ENCODE measurements around the gene MBD3L2B. TPM values are rescaled to one million over a fixed set of nuclear protein-coding genes. Genes with fewer than 3 reads are reported as not detected.
"Not testable (repeated sequence)": the region's sequence is repeated elsewhere in the genome, so short reads cannot be mapped to it uniquely, and the experiment has no call there.

MBD3L2B gene
- total and polyA plus RNA-seq, 4 donors: not detected

GRCh38 chr19:7040079-7040478 is 18.8 kb upstream of the MBD3L2B start, which contains the start of gene MBD3L4:
Gene MBD3L4, minus strand, starts transcription at chr19:7040179. Its CDS starts 35 bp downstream, at chr19:7040144.
- ATAC-seq (ENCODE audit: low FRiP score); H3K4me3 ChIP-seq (ENCODE audit: low read length in 2 of 2); DNase-seq; H3K4me1 ChIP-seq (ENCODE audit: control insufficient read depth in 1 of 2, insufficient read depth in 2 of 2, low read length in 2 of 2); H3K27me3 ChIP-seq (ENCODE audit: control insufficient read depth in 1 of 2, insufficient read depth in 2 of 2, low read length in 1 of 2); H3K9me3 ChIP-seq (ENCODE audit: control insufficient read depth, low read length); H3K27ac ChIP-seq (ENCODE audit: low read depth in 1 of 2, low read length in 2 of 2); intact Hi-C loops (cut with DNase I); H3K36me3 ChIP-seq (ENCODE audit: control insufficient read depth in 1 of 2, insufficient read depth in 2 of 2, low read length in 1 of 2): not testable (repeated sequence)
- no CpG with 5 or more reads among the region's 9 CpGs for WGBS, 2 donors

DNA sequence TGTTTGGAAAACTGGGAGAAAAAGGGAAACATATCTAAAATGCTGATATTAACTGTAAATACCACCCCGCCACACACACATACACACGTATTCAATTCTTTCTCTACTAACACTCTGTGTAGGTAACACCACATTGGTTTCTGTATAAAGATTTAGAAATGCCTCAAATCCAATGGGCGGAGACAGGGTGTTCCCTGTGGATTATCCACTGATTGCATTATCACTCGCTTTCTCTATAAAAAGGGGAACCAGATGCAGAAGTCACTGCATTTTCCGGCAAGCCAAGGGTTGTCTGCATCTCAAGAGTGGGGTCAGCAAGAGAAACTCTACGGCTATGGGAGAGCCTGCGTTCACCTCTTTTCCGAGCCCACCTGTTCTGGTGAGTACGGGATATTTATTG is 9.0 kb upstream of the MBD3L2B start, which contains the start of gene MBD3L5:
Gene MBD3L5, plus strand, starts transcription at position 301 of the 400 bp plus-strand sequence. Its CDS starts 34 bp downstream, at position 335.
- H3K9me3 ChIP-seq (ENCODE audit: control insufficient read depth, low read length); H3K27me3 ChIP-seq (ENCODE audit: control insufficient read depth in 1 of 2, insufficient read depth in 2 of 2, low read length in 1 of 2); intact Hi-C loops (cut with DNase I); ATAC-seq (ENCODE audit: low FRiP score); H3K4me1 ChIP-seq (ENCODE audit: control insufficient read depth in 1 of 2, insufficient read depth in 2 of 2, low read length in 2 of 2); H3K4me3 ChIP-seq (ENCODE audit: low read length in 2 of 2); H3K27ac ChIP-seq (ENCODE audit: low read depth in 1 of 2, low read length in 2 of 2); H3K36me3 ChIP-seq (ENCODE audit: control insufficient read depth in 1 of 2, insufficient read depth in 2 of 2, low read length in 1 of 2); DNase-seq: not testable (repeated sequence)
- no CpG with 5 or more reads among the region's 9 CpGs for WGBS, 2 donors

GRCh38 chr19:7028790-7029189 is 7.6 kb upstream of the MBD3L2B start:
- H3K4me3 ChIP-seq (ENCODE audit: low read length in 2 of 2); DNase-seq; H3K9me3 ChIP-seq (ENCODE audit: control insufficient read depth, low read length); ATAC-seq (ENCODE audit: low FRiP score); H3K36me3 ChIP-seq (ENCODE audit: control insufficient read depth in 1 of 2, insufficient read depth in 2 of 2, low read length in 1 of 2); intact Hi-C loops (cut with DNase I); H3K4me1 ChIP-seq (ENCODE audit: control insufficient read depth in 1 of 2, insufficient read depth in 2 of 2, low read length in 2 of 2); H3K27me3 ChIP-seq (ENCODE audit: control insufficient read depth in 1 of 2, insufficient read depth in 2 of 2, low read length in 1 of 2); H3K27ac ChIP-seq (ENCODE audit: low read depth in 1 of 2, low read length in 2 of 2): not testable (repeated sequence)
- no CpG with 5 or more reads among the region's 1 CpG for WGBS, 2 donors

- intact Hi-C loops (cut with DNase I): no loop called here
- no peak overlapping the region for H3K4me3 ChIP-seq (ENCODE audit: low read length in 2 of 2)
- WGBS, 2 donors: 72 to 73% methylated on average over 6 of the region's 6 CpGs
- no peak for ATAC-seq (ENCODE audit: low FRiP score)
- no peaks in the 10 kb centered on the region for H3K4me1 ChIP-seq (ENCODE audit: control insufficient read depth in 1 of 2, insufficient read depth in 2 of 2, low read length in 2 of 2)
- H3K27ac ChIP-seq (ENCODE audit: low read depth in 1 of 2, low read length in 2 of 2): no peak overlapping the region
- H3K36me3 ChIP-seq (ENCODE audit: control insufficient read depth in 1 of 2, insufficient read depth in 2 of 2, low read length in 1 of 2): no peaks in the 10 kb centered on the region
- no peak for DNase-seq
- H3K27me3 ChIP-seq (ENCODE audit: control insufficient read depth in 1 of 2, insufficient read depth in 2 of 2, low read length in 1 of 2): no peaks in the 10 kb centered on the region
- no peaks in the 10 kb centered on the region for H3K9me3 ChIP-seq (ENCODE audit: control insufficient read depth, low read length)
Measured at GRCh38 chr19:7018828-7019227, 2.4 kb downstream of the MBD3L2B start.

DNA sequence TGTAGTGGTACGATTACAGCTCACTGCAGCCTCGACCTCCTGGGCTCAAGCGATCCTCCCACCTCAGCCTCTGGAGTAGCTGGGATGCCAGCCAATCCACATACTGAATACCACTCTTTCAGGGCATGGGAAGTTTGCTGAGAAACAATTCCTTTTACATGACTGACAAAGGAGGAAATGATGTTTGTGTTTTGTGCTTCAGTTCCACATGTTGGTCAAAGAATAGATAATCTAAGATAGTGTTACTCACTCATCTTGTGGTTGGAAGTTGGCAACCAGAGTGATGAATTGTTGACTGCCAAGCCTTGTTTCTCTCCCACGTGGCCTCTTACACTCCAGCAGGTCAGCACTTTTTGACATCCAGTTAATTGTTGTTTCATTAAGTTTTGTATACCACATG is 7.6 kb downstream of the MBD3L2B start:
- ATAC-seq (ENCODE audit: low FRiP score): no peak
- Histone ChIP-seq H3K36me3 (ENCODE audit: control insufficient read depth in 1 of 2, insufficient read depth in 2 of 2, low read length in 1 of 2) (no peaks in the 10 kb centered on the region), H3K4me1 (ENCODE audit: control insufficient read depth in 1 of 2, insufficient read depth in 2 of 2, low read length in 2 of 2) (no peaks in the 10 kb centered on the region), H3K4me3 (ENCODE audit: low read length in 2 of 2) (no peak overlapping the region), H3K9me3 (ENCODE audit: control insufficient read depth, low read length) (no peaks in the 10 kb centered on the region), H3K27ac (ENCODE audit: low read depth in 1 of 2, low read length in 2 of 2) (no peak overlapping the region), H3K27me3 (ENCODE audit: control insufficient read depth in 1 of 2, insufficient read depth in 2 of 2, low read length in 1 of 2) (no peaks in the 10 kb centered on the region)
- DNase-seq: no peak
- WGBS, 2 donors: 70 to 75% methylated on average over 4 of the region's 4 CpGs
- intact Hi-C loops (cut with DNase I): no loop called here

DNA sequence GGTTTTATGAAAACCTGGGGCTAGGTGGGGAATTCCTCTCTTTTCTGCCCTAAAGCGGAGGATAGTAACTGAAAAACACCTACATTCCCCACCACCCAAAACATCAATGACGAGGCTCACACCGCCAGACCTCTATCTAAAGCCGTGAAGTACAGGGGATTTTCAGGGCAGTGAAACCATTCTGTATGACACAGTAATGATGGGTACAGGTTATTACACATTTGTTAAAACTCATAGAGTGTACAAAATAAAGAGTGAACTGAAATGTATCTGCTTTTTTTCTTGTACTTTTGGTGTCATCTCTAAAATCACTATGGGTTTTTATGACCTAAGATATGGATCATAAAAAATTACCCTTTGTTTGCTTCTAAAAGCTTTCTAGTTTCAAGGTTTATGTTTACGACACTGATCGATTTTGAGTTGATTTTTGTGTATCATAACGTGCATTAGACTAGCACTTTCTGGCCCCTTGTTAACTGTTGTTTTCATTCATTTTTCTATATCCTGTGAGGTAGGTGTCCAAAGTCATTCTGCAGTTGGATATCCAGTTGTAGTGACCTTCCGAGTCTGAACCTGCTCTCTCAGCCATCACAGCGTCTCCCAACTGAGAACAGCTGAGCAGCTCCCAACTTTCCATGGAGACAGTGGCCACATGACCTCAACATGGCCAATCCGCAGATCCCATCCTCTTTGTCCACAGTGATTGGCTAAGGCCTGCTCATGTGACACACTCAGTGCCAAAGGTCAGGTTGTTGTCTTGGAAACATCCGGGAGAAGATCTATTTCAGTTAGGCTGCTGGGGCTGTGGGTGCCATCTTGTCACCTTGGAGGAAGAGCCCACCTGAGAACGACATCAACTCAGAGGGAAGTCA is 10.3 kb downstream of the MBD3L2B start:
- Histone ChIP-seq H3K36me3 (ENCODE audit: control insufficient read depth in 1 of 2, insufficient read depth in 2 of 2, low read length in 1 of 2) (no peaks in the 10 kb centered on the region), H3K4me1 (ENCODE audit: control insufficient read depth in 1 of 2, insufficient read depth in 2 of 2, low read length in 2 of 2) (no peaks in the 10 kb centered on the region), H3K27me3 (ENCODE audit: control insufficient read depth in 1 of 2, insufficient read depth in 2 of 2, low read length in 1 of 2) (no peaks in the 10 kb centered on the region), H3K9me3 (ENCODE audit: control insufficient read depth, low read length) (no peaks in the 10 kb centered on the region), H3K27ac (ENCODE audit: low read depth in 1 of 2, low read length in 2 of 2) (no peak overlapping the region), H3K4me3 (ENCODE audit: low read length in 2 of 2) (no peak overlapping the region)
- intact Hi-C loops (cut with DNase I): no loop called here
- no peak for DNase-seq
- 87 to 89% methylated on average over 11 to 12 of the region's 12 CpGs for WGBS, 2 donors
- no peak for ATAC-seq (ENCODE audit: low FRiP score)

GRCh38 chr19:7007859-7008258 is 13.4 kb downstream of the MBD3L2B start:
- ATAC-seq (ENCODE audit: low FRiP score): no peak
- no peaks in the 10 kb centered on the region for H3K27me3 ChIP-seq (ENCODE audit: control insufficient read depth in 1 of 2, insufficient read depth in 2 of 2, low read length in 1 of 2)
- no peaks in the 10 kb centered on the region for H3K4me1 ChIP-seq (ENCODE audit: control insufficient read depth in 1 of 2, insufficient read depth in 2 of 2, low read length in 2 of 2)

DNA sequence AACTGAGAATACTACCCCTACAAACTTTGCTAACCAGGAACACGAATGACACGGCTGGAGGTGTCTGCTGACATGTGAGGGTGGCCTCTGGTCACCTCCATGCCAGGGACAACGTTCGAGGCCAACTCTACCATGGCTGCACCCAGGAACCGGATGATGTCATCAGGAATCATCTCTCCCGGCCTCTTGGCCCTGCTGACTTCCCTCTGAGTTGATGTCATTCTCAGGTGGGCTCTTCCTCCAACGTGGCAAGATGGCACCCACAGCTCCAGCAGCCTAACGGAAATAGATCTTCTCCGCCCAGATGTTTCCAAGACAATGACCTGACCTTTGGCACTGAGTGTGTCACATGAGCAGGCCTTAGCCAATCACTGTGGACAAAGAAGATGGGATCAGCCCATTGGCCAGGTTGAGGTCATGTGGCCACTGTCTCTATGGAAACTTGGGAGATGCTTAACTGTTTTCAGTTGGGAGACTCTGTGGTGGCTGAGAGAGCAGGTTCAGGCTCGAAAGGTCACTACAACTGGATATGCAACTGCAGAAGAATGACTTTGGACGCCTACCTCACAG is 15.0 kb downstream of the MBD3L2B start:
- no peaks in the 10 kb centered on the region for H3K36me3 ChIP-seq (ENCODE audit: control insufficient read depth in 1 of 2, insufficient read depth in 2 of 2, low read length in 1 of 2)
- H3K27me3 ChIP-seq (ENCODE audit: control insufficient read depth in 1 of 2, insufficient read depth in 2 of 2, low read length in 1 of 2): no peaks in the 10 kb centered on the region
- 80 to 86% methylated on average over 11 of the region's 11 CpGs for WGBS, 2 donors
- H3K4me1 ChIP-seq (ENCODE audit: control insufficient read depth in 1 of 2, insufficient read depth in 2 of 2, low read length in 2 of 2): no peaks in the 10 kb centered on the region
- no peak overlapping the region for H3K27ac ChIP-seq (ENCODE audit: low read depth in 1 of 2, low read length in 2 of 2)
- ATAC-seq (ENCODE audit: low FRiP score) (no peak), DNase-seq (no peak)
- intact Hi-C loops (cut with DNase I): no loop called here
- H3K4me3 ChIP-seq (ENCODE audit: low read length in 2 of 2): no peak overlapping the region
- no peaks in the 10 kb centered on the region for H3K9me3 ChIP-seq (ENCODE audit: control insufficient read depth, low read length)

More at GRCh38 chr19:7007859-7008258, 13.4 kb downstream of the MBD3L2B start:
- no peak for DNase-seq
- no peaks in the 10 kb centered on the region for H3K36me3 ChIP-seq (ENCODE audit: control insufficient read depth in 1 of 2, insufficient read depth in 2 of 2, low read length in 1 of 2)
- H3K27ac ChIP-seq (ENCODE audit: low read depth in 1 of 2, low read length in 2 of 2): no peak overlapping the region
- no peaks in the 10 kb centered on the region for H3K9me3 ChIP-seq (ENCODE audit: control insufficient read depth, low read length)
- no peak overlapping the region for H3K4me3 ChIP-seq (ENCODE audit: low read length in 2 of 2)
- 48 to 66% methylated on average over 4 of the region's 4 CpGs for WGBS, 2 donors
- intact Hi-C loops (cut with DNase I): no loop called here
